Natural killer cell (primary cell): ENCODE results near the gene MAN1A1. TPM values are rescaled to one million over a fixed set of nuclear protein-coding genes. Genes with fewer than 3 reads are reported as not detected.

Experiments used
- ATAC-seq, 3 donors: fragments of 150-1000 bp in 2 of 3; fragments of 200-7000 bp in 1 of 3; cut with Tn5 transposase; 1 replicate in 1 of 3; 2 replicates in 2 of 3; pipeline ENCODE4 v1.10.0; 2021; ENCODE audit warnings: mild to moderate bottlenecking in 2 of 3, moderate library complexity in 2 of 3
- DNase-seq, 2 donors: peaks; one replicate each; pipeline versions ENCODE4 v3.0.0 to v3.0.0-alpha.2; 2013 to 2021; ENCODE audit warnings: mixed read lengths in 1 of 2
- H3K27ac ChIP-seq: one replicate; pipeline ENCODE4 v1.5.1; 2013; ENCODE audit warnings: mild to moderate bottlenecking, low read length
- H3K27me3 ChIP-seq: one replicate; pipeline ENCODE4 v1.6.1; 2013; ENCODE audit warnings: low read length; ENCODE audit not compliant: control insufficient read depth, insufficient read depth
- H3K36me3 ChIP-seq: one replicate; pipeline ENCODE4 v1.6.1; 2013; ENCODE audit warnings: low read length; ENCODE audit not compliant: control insufficient read depth, insufficient read depth
- H3K4me1 ChIP-seq: one replicate; pipeline ENCODE4 v1.6.1; 2013; ENCODE audit warnings: low read length; ENCODE audit not compliant: control insufficient read depth, insufficient read depth
- H3K4me3 ChIP-seq: one replicate; pipeline ENCODE4 v1.5.1; 2013; ENCODE audit warnings: low read length
- H3K9me3 ChIP-seq: one replicate; pipeline ENCODE4 v1.6.1; 2013; ENCODE audit warnings: low read length; ENCODE audit not compliant: control insufficient read depth, insufficient read depth
- H3K27ac Mint-ChIP-seq, 2 donors: one replicate each; pipeline ENCODE4 v1.8.0; 2022; ENCODE audit warnings: mild to moderate bottlenecking in 2 of 2, mixed read lengths in 2 of 2, moderate library complexity in 1 of 2
- H3K27me3 Mint-ChIP-seq, 2 donors: one replicate each; pipeline ENCODE4 v1.8.0; 2022; ENCODE audit warnings: low read depth in 2 of 2, mixed read lengths in 2 of 2
- H3K36me3 Mint-ChIP-seq: one replicate; pipeline ENCODE4 v1.8.0; 2022; ENCODE audit warnings: mixed read lengths
- H3K4me1 Mint-ChIP-seq, 2 donors: one replicate each; pipeline ENCODE4 v1.8.0; 2022; ENCODE audit warnings: mixed read lengths in 2 of 2
- H3K4me3 Mint-ChIP-seq: one replicate; pipeline ENCODE4 v1.8.0; 2022; ENCODE audit warnings: mild to moderate bottlenecking, moderate library complexity, mixed read lengths
- H3K9me3 Mint-ChIP-seq, 2 donors: one replicate each; pipeline ENCODE4 v1.8.0; 2022; ENCODE audit warnings: mixed read lengths in 2 of 2
- CTCF ChIP-seq: fragments of 200-600 bp; IDR thresholded peaks from one replicate; pipeline ENCODE4 v1.8.0; 2022; ENCODE audit warnings: antibody characterized with exemption
- WGBS: methylation state at CpG from one replicate; pipeline ENCODE4 v1.1.7; 2013; ENCODE audit warnings: missing lambda C conversion rate; ENCODE audit not compliant: insufficient coverage; 5-methylcytosine and 5-hydroxymethylcytosine counted together
- intact Hi-C: fragments of 100-400 bp; cut with micrococcal nuclease; formaldehyde crosslinking; loops from one replicate; pipeline ENCODE4 v1.14.2; 2022
- total RNA-seq, 4 donors: library from RNA; stranded (reverse); fragments of 120-200 nt in 1 of 4; gene quantifications; one replicate each; pipeline versions ENCODE4 v1.2.3 to v1.2.4, GENCODE V29; 2013 to 2022

The MAN1A1 gene
- total RNA-seq, 3 donors from 2014 or later (not counting 1 experiment from before 2014, with no cell fraction given): 45.6 to 54.6 (median 53.6) TPM

GRCh38 chr6:119310486-119311036, 39.0 kb downstream of the MAN1A1 start:
- H3K9me3 Mint-ChIP-seq: no peaks in the 10 kb centered on the region

GRCh38 chr6:119308991-119309657, 40.4 kb downstream of the MAN1A1 start:
- ATAC-seq: no peak
- H3K4me1 ChIP-seq: peaks cover 28% of the 10 kb centered on the region
- peaks cover 12% of the 10 kb centered on the region for H3K36me3 ChIP-seq
- Mint-ChIP-seq H3K36me3 (no peaks in the 10 kb centered on the region), H3K27ac (no peak overlapping the region), H3K9me3 (no peaks in the 10 kb centered on the region), H3K27me3 (no peaks in the 10 kb centered on the region), H3K4me3 (no peak overlapping the region), H3K4me1 (peaks cover 40 to 56% of the 10 kb centered on the region in 2 donors)
- intact Hi-C loops: no loop called here
- 75% methylated on average over 4 of the region's 4 CpGs for WGBS
- no peaks in the 10 kb centered on the region for H3K27me3 ChIP-seq
- no peak for TF ChIP-seq CTCF
- H3K9me3 ChIP-seq: no peaks in the 10 kb centered on the region
- no peak overlapping the region for H3K27ac ChIP-seq
- no peak for DNase-seq
- no peak overlapping the region for H3K4me3 ChIP-seq

More at GRCh38 chr6:119310486-119311036, 39.0 kb downstream of the MAN1A1 start:
- no peaks in the 10 kb centered on the region for H3K36me3 Mint-ChIP-seq
- TF ChIP-seq CTCF: no peak
- no peak overlapping the region for H3K4me3 Mint-ChIP-seq
- intact Hi-C loops: loop anchor here (5.0 to 10.0 kb wide), 4 partner anchors 48 to 1696 kb away; no protein-coding TSS in a partner anchor
- Histone ChIP-seq H3K27ac (no peak overlapping the region), H3K36me3 (peaks cover 9% of the 10 kb centered on the region), H3K9me3 (no peaks in the 10 kb centered on the region), H3K4me1 (peaks cover 37% of the 10 kb centered on the region), H3K4me3 (no peak overlapping the region), H3K27me3 (no peaks in the 10 kb centered on the region)
- DNase-seq: no peak
- peaks cover 54 to 70% of the 10 kb centered on the region in 2 donors for H3K4me1 Mint-ChIP-seq
- no peak for ATAC-seq
- 94% methylated on average over 6 of the region's 8 CpGs for WGBS
- no peaks in the 10 kb centered on the region for H3K27me3 Mint-ChIP-seq
- peak overlapping the region; percentile 95 to 98 for H3K27ac Mint-ChIP-seq

- 100% methylated on average over 1 of the region's 2 CpGs for WGBS
- Histone ChIP-seq H3K4me3 (no peak overlapping the region), H3K27ac (no peak overlapping the region), H3K27me3 (no peaks in the 10 kb centered on the region), H3K36me3 (peaks cover 14% of the 10 kb centered on the region), H3K4me1 (peaks cover 18% of the 10 kb centered on the region), H3K9me3 (no peaks in the 10 kb centered on the region)
- no peaks in the 10 kb centered on the region for H3K27me3 Mint-ChIP-seq
- ATAC-seq (no peak), DNase-seq (no peak)
- H3K9me3 Mint-ChIP-seq: no peaks in the 10 kb centered on the region
- no peaks in the 10 kb centered on the region for H3K36me3 Mint-ChIP-seq
- H3K4me3 Mint-ChIP-seq: no peak overlapping the region
- TF ChIP-seq CTCF: no peak
- peaks cover 37 to 54% of the 10 kb centered on the region in 2 donors for H3K4me1 Mint-ChIP-seq
- intact Hi-C loops: no loop called here
- H3K27ac Mint-ChIP-seq: no peak overlapping the region
Observed at GRCh38 chr6:119308048-119308570, 41.5 kb downstream of the MAN1A1 start.
